ENCODE results near the gene RASAL2.

Gene RASAL2

GRCh38 chr1:178092878-178093493 lies 918 bp upstream of the RASAL2 start:
- Histone ChIP-seq H3K9ac (ENCODE audit: low read length) (peak overlapping the region; percentile 63), H3K27me3 (ENCODE audit: low read depth, low read length) (no peaks in the 10 kb centered on the region), H3K9me3 (ENCODE audit: insufficient read depth, low read length) (no peaks in the 10 kb centered on the region), H3K4me3 (ENCODE audit: low read length) (peak overlapping the region; percentile 79), H3K79me2 (ENCODE audit: low read length) (no peaks in the 10 kb centered on the region), H3K27ac (ENCODE audit: low read length) (no peak overlapping the region), H3K4me1 (ENCODE audit: low read length) (peaks cover 17% of the 10 kb centered on the region), H2AFZ (ENCODE audit: low read depth, low read length) (peak overlapping the region; percentile 94), H4K20me1 (ENCODE audit: insufficient read depth, low read length) (no peaks in the 10 kb centered on the region), H3K36me3 (replicated peaks; ENCODE audit: low read depth, low read length) (no peaks in the 10 kb centered on the region), H3K4me2 (ENCODE audit: low read length) (peak overlapping the region; percentile 76)
- no peak for TF ChIP-seq EZH2phosphoT487 (IDR thresholded peaks at IDR 0.05; ENCODE audit: low read depth)
- TF ChIP-seq, protein P1, sequence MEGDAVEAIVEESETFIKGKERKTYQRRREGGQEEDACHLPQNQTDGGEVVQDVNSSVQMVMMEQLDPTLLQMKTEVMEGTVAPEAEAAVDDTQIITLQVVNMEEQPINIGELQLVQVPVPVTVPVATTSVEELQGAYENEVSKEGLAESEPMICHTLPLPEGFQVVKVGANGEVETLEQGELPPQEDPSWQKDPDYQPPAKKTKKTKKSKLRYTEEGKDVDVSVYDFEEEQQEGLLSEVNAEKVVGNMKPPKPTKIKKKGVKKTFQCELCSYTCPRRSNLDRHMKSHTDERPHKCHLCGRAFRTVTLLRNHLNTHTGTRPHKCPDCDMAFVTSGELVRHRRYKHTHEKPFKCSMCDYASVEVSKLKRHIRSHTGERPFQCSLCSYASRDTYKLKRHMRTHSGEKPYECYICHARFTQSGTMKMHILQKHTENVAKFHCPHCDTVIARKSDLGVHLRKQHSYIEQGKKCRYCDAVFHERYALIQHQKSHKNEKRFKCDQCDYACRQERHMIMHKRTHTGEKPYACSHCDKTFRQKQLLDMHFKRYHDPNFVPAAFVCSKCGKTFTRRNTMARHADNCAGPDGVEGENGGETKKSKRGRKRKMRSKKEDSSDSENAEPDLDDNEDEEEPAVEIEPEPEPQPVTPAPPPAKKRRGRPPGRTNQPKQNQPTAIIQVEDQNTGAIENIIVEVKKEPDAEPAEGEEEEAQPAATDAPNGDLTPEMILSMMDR (IDR thresholded peaks at IDR 0.05; ENCODE audit: low read depth, low read length), result no peak

GRCh38 chr1:178093494-178093950 lies 382 bp upstream of the RASAL2 start:
- no peaks in the 10 kb centered on the region for H3K27me3 ChIP-seq (ENCODE audit: low read depth, low read length)
- no peaks in the 10 kb centered on the region for H3K79me2 ChIP-seq (ENCODE audit: low read length)
- peak overlapping the region; percentile 94 for H2AFZ ChIP-seq (ENCODE audit: low read depth, low read length)
- no peaks in the 10 kb centered on the region for H3K9me3 ChIP-seq (ENCODE audit: insufficient read depth, low read length)
- H3K4me1 ChIP-seq (ENCODE audit: low read length), result peaks cover 17% of the 10 kb centered on the region
- TF ChIP-seq, protein P1 (IDR thresholded peaks at IDR 0.05; ENCODE audit: low read depth, low read length), result no peak
- TF ChIP-seq EZH2phosphoT487 (IDR thresholded peaks at IDR 0.05; ENCODE audit: low read depth), result no peak
- no peaks in the 10 kb centered on the region for H4K20me1 ChIP-seq (ENCODE audit: insufficient read depth, low read length)
- peak overlapping the region; percentile 74 for H3K9ac ChIP-seq (ENCODE audit: low read length)
- peak overlapping the region; percentile 79 for H3K4me3 ChIP-seq (ENCODE audit: low read length)
- H3K27ac ChIP-seq (ENCODE audit: low read length), result no peak overlapping the region
- peak overlapping the region; percentile 76 for H3K4me2 ChIP-seq (ENCODE audit: low read length)
- no peaks in the 10 kb centered on the region for H3K36me3 ChIP-seq (replicated peaks; ENCODE audit: low read depth, low read length)

DNA sequence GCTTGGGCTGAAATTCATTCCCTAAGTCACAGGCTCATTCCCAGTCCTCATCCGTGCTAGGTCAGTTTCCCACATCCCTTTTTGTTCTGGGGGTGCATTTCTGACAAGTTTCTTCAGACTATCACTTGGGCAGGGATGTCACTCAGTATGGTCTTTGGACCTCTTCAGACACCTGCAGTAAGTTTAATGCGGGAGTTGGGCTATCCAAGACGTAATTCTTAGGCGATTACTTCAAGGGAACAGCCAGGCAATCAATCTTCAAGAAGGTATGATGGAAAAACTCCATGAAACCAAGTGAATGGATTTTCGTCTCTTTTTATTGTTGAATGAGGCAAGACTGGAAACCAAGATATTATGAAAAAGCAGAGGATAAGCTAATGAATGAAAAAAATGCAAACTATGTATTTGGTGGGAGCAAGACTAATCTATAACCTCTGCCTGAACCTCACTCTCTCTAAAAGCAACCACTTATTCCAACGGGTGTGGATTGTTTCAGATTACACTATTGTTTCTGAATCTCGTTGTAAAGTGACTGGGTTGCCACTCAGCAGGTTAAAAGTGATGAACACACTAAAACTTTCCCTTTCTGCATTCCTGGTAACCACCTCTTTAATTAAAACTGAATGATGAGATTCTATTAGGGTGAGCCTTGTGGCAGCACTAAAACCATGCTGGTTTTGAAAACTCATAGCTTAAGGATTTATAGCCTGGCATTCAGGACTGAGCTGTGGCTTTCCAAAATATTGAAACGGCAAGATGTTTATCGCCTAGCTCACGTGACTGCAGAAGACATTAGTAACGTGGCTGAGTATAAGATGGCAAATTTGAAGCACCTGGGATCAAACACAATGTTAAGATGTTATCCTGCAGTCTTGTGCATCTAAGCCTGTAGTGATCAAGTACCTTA lies 1.1 kb downstream of the RASAL2 start:
- Histone ChIP-seq H3K27me3 (ENCODE audit: low read depth, low read length) (no peaks in the 10 kb centered on the region), H4K20me1 (ENCODE audit: insufficient read depth, low read length) (no peaks in the 10 kb centered on the region), H3K27ac (ENCODE audit: low read length) (no peak overlapping the region), H3K36me3 (replicated peaks; ENCODE audit: low read depth, low read length) (no peaks in the 10 kb centered on the region), H3K4me2 (ENCODE audit: low read length) (peak overlapping the region; percentile 67), H3K9me3 (ENCODE audit: insufficient read depth, low read length) (no peaks in the 10 kb centered on the region), H3K9ac (ENCODE audit: low read length) (peak overlapping the region; percentile 74; the same call in 1 of the 2 replicates), H3K79me2 (ENCODE audit: low read length) (no peaks in the 10 kb centered on the region), H2AFZ (ENCODE audit: low read depth, low read length) (no peak overlapping the region), H3K4me1 (ENCODE audit: low read length) (peaks cover 17% of the 10 kb centered on the region), H3K4me3 (ENCODE audit: low read length) (peak overlapping the region; percentile 79)
- TF ChIP-seq, protein P1 (IDR thresholded peaks at IDR 0.05; ENCODE audit: low read depth, low read length), result no peak
- TF ChIP-seq EZH2phosphoT487 (IDR thresholded peaks at IDR 0.05; ENCODE audit: low read depth), result no peak

DNA sequence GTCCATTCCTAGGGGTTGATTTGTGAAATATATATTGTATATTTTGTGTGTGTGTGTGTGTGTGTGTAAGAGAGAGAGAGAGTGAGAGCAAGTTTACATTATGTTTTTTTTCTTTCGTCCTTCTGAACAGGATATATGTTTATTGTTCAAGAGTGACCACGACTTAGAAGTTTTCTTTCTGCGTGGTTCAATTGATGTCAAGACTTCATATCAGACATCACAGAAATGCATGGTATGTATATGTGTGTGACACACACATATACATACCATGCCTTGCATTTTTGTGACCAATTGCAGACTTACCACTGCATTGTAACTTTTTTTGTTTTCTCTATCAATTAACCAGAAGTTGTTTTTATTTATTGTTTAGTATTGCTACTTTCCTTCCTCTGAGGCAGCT lies 2.5 kb downstream of the RASAL2 start:
- no peaks in the 10 kb centered on the region for H3K79me2 ChIP-seq (ENCODE audit: low read length)

More for the DNA sequence above, 2.5 kb downstream of the RASAL2 start:
- H3K36me3 ChIP-seq (replicated peaks; ENCODE audit: low read depth, low read length), result no peaks in the 10 kb centered on the region
- H3K27me3 ChIP-seq (ENCODE audit: low read depth, low read length), result 0 out of 2 replicates have a peak, but pooled peaks cover 1% of the 10 kb centered on the region
- TF ChIP-seq, protein P1 (IDR thresholded peaks at IDR 0.05; ENCODE audit: low read depth, low read length), result no peak
- no peak for TF ChIP-seq EZH2phosphoT487 (IDR thresholded peaks at IDR 0.05; ENCODE audit: low read depth)
- H3K9me3 ChIP-seq (ENCODE audit: insufficient read depth, low read length), result no peaks in the 10 kb centered on the region
- H4K20me1 ChIP-seq (ENCODE audit: insufficient read depth, low read length), result no peaks in the 10 kb centered on the region
- no peak overlapping the region for H3K4me2 ChIP-seq (ENCODE audit: low read length)
- H3K27ac ChIP-seq (ENCODE audit: low read length), result no peak overlapping the region
- no peak overlapping the region for H2AFZ ChIP-seq (ENCODE audit: low read depth, low read length)
- no peak overlapping the region for H3K4me3 ChIP-seq (ENCODE audit: low read length)
- H3K4me1 ChIP-seq (ENCODE audit: low read length), result peaks cover 22% of the 10 kb centered on the region
- no peak overlapping the region for H3K9ac ChIP-seq (ENCODE audit: low read length)
